Activated CD4-positive, alpha-beta T cell treated with anti-CD3 and anti-CD28 coated beads for 1 hour (primary cell): ENCODE measurements around the gene SLC36A3.
"Not testable (repeated sequence)": the region's sequence is repeated elsewhere in the genome, so short reads cannot be mapped to it uniquely, and the experiment has no call there.

ENCODE experiments used
- DNase-seq: peaks from one replicate; pipeline ENCODE4 v3.0.0-alpha.2; 2020

SLC36A3 gene

GRCh38 chr5:151236888-151237287 is 66.7 kb downstream of the SLC36A3 start:
- no peak for DNase-seq

- DNase-seq = not testable (repeated sequence)
Observed at GRCh38 chr5:151235239-151235571, 68.4 kb downstream of the SLC36A3 start.

- DNase-seq = no peak
Observed at GRCh38 chr5:151234476-151235238, 68.9 kb downstream of the SLC36A3 start.

- no peak for DNase-seq
Observed at GRCh38 chr5:151233616-151234085, 69.9 kb downstream of the SLC36A3 start.

GRCh38 chr5:151231359-151231758 is 72.2 kb downstream of the SLC36A3 start:
- DNase-seq = no peak

- no peak for DNase-seq
Observed at GRCh38 chr5:151230048-151230680, 73.4 kb downstream of the SLC36A3 start.

- no peak for DNase-seq
Observed at GRCh38 chr5:151228986-151229385, 74.6 kb downstream of the SLC36A3 start.

GRCh38 chr5:151227918-151228447 is 75.6 kb downstream of the SLC36A3 start:
- no peak for DNase-seq
